HG03066 (cell line): ENCODE measurements around the gene CHAF1B.
"Not testable (repeated sequence)": the region's sequence is repeated elsewhere in the genome, so short reads cannot be mapped to it uniquely, and the experiment has no call there.

Experiments used
- ATAC-seq: cut with Tn5 transposase; IDR thresholded peaks from one replicate; pipeline ENCODE4 v1.9.1; 2021; ENCODE audit warnings: low read depth; ENCODE audit not compliant: unreplicated experiment

CHAF1B gene

GRCh38 chr21:36386031-36386642, 945 bp downstream of the CHAF1B start:
- ATAC-seq: no peak

GRCh38 chr21:36388096-36388495, 2.9 kb downstream of the CHAF1B start:
- ATAC-seq: no peak

GRCh38 chr21:36388835-36389234, 3.6 kb downstream of the CHAF1B start:
- ATAC-seq: no peak

- not testable (repeated sequence) for ATAC-seq
These were observed 6.5 kb downstream of the CHAF1B start for GRCh38 chr21:36391649-36392048.

- no peak for ATAC-seq
These were observed 10.3 kb downstream of the CHAF1B start for GRCh38 chr21:36395353-36396111.

- ATAC-seq: no peak
These were observed 11.1 kb downstream of the CHAF1B start for GRCh38 chr21:36396325-36396724.

GRCh38 chr21:36396971-36397370, 11.8 kb downstream of the CHAF1B start:
- ATAC-seq: no peak

- no peak for ATAC-seq
These were observed 12.4 kb downstream of the CHAF1B start for GRCh38 chr21:36397606-36398005.

- not testable (repeated sequence) for ATAC-seq
These were observed 14.5 kb downstream of the CHAF1B start for GRCh38 chr21:36399736-36400135.

GRCh38 chr21:36400719-36401118, 15.5 kb downstream of the CHAF1B start:
- no peak for ATAC-seq

GRCh38 chr21:36402339-36402738, 17.1 kb downstream of the CHAF1B start:
- no peak for ATAC-seq

- ATAC-seq: no peak
These were observed 18.5 kb downstream of the CHAF1B start for GRCh38 chr21:36403713-36404112.

GRCh38 chr21:36408568-36408967, 23.4 kb downstream of the CHAF1B start:
- ATAC-seq: no peak

GRCh38 chr21:36411301-36411700, 26.1 kb downstream of the CHAF1B start:
- ATAC-seq: no peak

- ATAC-seq: no peak
These were observed 27.7 kb downstream of the CHAF1B start for GRCh38 chr21:36412916-36413315.

- ATAC-seq: no peak
These were observed 30.2 kb downstream of the CHAF1B start for GRCh38 chr21:36415375-36415774.

GRCh38 chr21:36419241-36419640, 34.0 kb downstream of the CHAF1B start:
- no peak for ATAC-seq

- ATAC-seq: no peak
These were observed 34.8 kb downstream of the CHAF1B start for GRCh38 chr21:36419996-36420395.

- ATAC-seq: no peak
These were observed 35.6 kb downstream of the CHAF1B start for GRCh38 chr21:36420571-36421339.

GRCh38 chr21:36422279-36423098, 37.3 kb downstream of the CHAF1B start:
- ATAC-seq: no peak
